Gastroesophageal sphincter (tissue), 3 donors: ENCODE results near the gene OR2G2.

Source experiments
- EP300 ChIP-seq: sonication (generic); formaldehyde crosslinking; IDR thresholded peaks from one replicate; pipeline ENCODE4 v1.6.1; 2017; ENCODE audit warnings: antibody characterized with exemption, mild to moderate bottlenecking
- TF ChIP-seq, protein P1 (sequence below), 4 experiments: fragments of 200-600 bp in 2 of 4; fragments of 450-650 bp in 2 of 4; sonication (generic) in 1 of 4; IDR thresholded peaks; one replicate each; pipeline ENCODE4 v1.5.1; 2017 to 2019; ENCODE audit warnings: antibody characterized with exemption in 4 of 4, mild to moderate bottlenecking in 2 of 4, moderate library complexity in 2 of 4

DNA sequence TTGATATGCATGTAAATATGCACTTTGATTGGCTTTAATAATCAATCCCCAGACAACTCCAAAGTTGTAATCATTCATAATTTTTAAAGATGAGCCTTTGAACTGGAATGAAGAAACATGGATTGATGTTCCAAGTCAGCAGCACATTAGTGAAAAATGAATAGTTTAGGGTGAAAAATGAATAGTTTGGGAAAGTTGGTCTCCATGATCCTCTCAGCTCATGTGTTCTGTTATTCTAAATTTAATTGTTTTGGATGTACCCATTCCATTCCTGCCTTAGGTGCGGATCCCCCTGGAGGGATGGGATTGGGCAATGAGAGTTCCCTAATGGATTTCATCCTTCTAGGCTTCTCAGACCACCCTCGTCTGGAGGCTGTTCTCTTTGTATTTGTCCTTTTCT is 17.1 kb downstream of the OR2G2 start, which contains the start of gene OR2G3:
- no peak for TF ChIP-seq EP300
- TF ChIP-seq, protein P1, sequence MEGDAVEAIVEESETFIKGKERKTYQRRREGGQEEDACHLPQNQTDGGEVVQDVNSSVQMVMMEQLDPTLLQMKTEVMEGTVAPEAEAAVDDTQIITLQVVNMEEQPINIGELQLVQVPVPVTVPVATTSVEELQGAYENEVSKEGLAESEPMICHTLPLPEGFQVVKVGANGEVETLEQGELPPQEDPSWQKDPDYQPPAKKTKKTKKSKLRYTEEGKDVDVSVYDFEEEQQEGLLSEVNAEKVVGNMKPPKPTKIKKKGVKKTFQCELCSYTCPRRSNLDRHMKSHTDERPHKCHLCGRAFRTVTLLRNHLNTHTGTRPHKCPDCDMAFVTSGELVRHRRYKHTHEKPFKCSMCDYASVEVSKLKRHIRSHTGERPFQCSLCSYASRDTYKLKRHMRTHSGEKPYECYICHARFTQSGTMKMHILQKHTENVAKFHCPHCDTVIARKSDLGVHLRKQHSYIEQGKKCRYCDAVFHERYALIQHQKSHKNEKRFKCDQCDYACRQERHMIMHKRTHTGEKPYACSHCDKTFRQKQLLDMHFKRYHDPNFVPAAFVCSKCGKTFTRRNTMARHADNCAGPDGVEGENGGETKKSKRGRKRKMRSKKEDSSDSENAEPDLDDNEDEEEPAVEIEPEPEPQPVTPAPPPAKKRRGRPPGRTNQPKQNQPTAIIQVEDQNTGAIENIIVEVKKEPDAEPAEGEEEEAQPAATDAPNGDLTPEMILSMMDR (IDR thresholded peaks at IDR 0.05): no peak
